Endothelial cell (in vitro differentiated cells): ENCODE data around the gene ST3GAL4. TPM values are rescaled to one million over a fixed set of nuclear protein-coding genes. Genes with fewer than 3 reads are reported as not detected.
A peak's percentile ranks its signal among the peaks of the same experiment; 100 is the strongest.
"Not testable (repeated sequence)": the region's sequence is repeated elsewhere in the genome, so short reads cannot be mapped to it uniquely, and the experiment has no call there.

Source experiments
- DNase-seq: peaks from one replicate; pipeline ENCODE4 v3.0.0; 2021; ENCODE audit warnings: low spot score
- H3K27ac Mint-ChIP-seq: one replicate; pipeline ENCODE4 v1.8.0; 2021; ENCODE audit warnings: mixed read lengths, inconsistent platforms; ENCODE audit not compliant: unreplicated experiment
- H3K27me3 Mint-ChIP-seq: one replicate; pipeline ENCODE4 v1.8.0; 2021; ENCODE audit warnings: mild to moderate bottlenecking, moderate library complexity, mixed read lengths, inconsistent platforms; ENCODE audit not compliant: unreplicated experiment
- H3K36me3 Mint-ChIP-seq: one replicate; pipeline ENCODE4 v1.8.0; 2021; ENCODE audit warnings: mild to moderate bottlenecking, low read depth, mixed read lengths, inconsistent platforms; ENCODE audit not compliant: unreplicated experiment
- H3K4me1 Mint-ChIP-seq: one replicate; pipeline ENCODE4 v1.8.0; 2021; ENCODE audit warnings: mild to moderate bottlenecking, mixed read lengths, inconsistent platforms; ENCODE audit not compliant: unreplicated experiment
- H3K4me3 Mint-ChIP-seq: one replicate; pipeline ENCODE4 v1.8.0; 2021; ENCODE audit warnings: mild to moderate bottlenecking, mixed read lengths, inconsistent platforms; ENCODE audit not compliant: unreplicated experiment
- H3K9me3 Mint-ChIP-seq: one replicate; pipeline ENCODE4 v1.8.0; 2021; ENCODE audit warnings: mixed read lengths, inconsistent platforms; ENCODE audit not compliant: unreplicated experiment
- CTCF ChIP-seq: fragments of 200-600 bp; sonication (generic); IDR thresholded peaks from one replicate; pipeline ENCODE4 v1.5.0; 2021; ENCODE audit warnings: antibody characterized with exemption; ENCODE audit not compliant: unreplicated experiment
- long read RNA-seq: library from polyadenylated mRNA; unstranded; transcript quantifications from one replicate; pipeline ENCODE4 v2.0.0, GENCODE V29; 2020; ENCODE audit not compliant: unreplicated experiment
- total RNA-seq: library from RNA; stranded (reverse); fragmentation: NEBNext Ultra II Directional; extraction: Animal tissue kit (Norgen Biotek cat#: 25700); gene quantifications from one replicate; pipeline ENCODE4 v1.2.1, GENCODE V29; 2021; ENCODE audit not compliant: unreplicated experiment

ST3GAL4 gene
- 25.9 TPM for total RNA-seq
- long read RNA-seq, transcript ST3GAL4-204 (11 exons, 1,812 nt): major isoform, 8 of 14 reads
- long read RNA-seq, partial matches to known transcripts: 0 of 14 reads
- long read RNA-seq, other reads (novel, unspliced or antisense): 3 of 14 reads

GRCh38 chr11:126355324-126355925 lies at the start of gene ST3GAL4:
TSS of gene ST3GAL4 (plus strand) at chr11:126355686. CDS start at chr11:126406156, 50,470 bp downstream.
- Mint-ChIP-seq H3K4me1 (peaks cover 42% of the 10 kb centered on the region), H3K4me3 (peak within 1 kb of the TSS; percentile 91), H3K27ac (peak within 1 kb of the TSS; percentile 13), H3K27me3 (peaks cover 5% of the 10 kb centered on the region), H3K36me3 (peaks cover 7% of the 10 kb centered on the region), H3K9me3 (no peaks in the 10 kb centered on the region)
- peak; percentile 87 for DNase-seq
- no peak for TF ChIP-seq CTCF

- Mint-ChIP-seq H3K36me3 (no peaks in the 10 kb centered on the region), H3K4me3 (no peak overlapping the region), H3K9me3 (no peaks in the 10 kb centered on the region), H3K27ac (no peak overlapping the region), H3K27me3 (no peaks in the 10 kb centered on the region), H3K4me1 (peaks cover 9% of the 10 kb centered on the region)
- DNase-seq: no peak
- TF ChIP-seq CTCF: no peak
Observed at GRCh38 chr11:126305699-126306098, 49.8 kb upstream of the ST3GAL4 start.

DNA sequence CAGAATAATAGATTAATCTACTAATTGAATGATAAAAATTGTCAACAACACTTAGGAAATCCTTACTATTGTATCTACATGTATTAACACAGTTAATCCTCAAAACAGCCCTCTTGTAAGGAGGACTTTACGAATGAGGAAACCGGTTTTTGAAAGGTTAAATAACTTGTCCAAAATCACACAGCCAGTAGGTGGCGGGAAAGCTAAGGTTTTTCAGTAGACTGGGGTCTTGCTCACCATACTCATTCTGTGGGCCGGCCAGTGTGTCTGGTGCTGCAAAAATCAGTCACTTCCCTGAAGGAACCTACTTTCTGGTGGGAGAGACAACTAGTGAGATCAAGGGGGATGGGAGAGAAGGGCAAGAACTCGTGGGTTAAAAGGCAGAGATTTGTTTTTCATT lies 47.8 kb upstream of the ST3GAL4 start:
- H3K27me3 Mint-ChIP-seq: no peaks in the 10 kb centered on the region
- H3K9me3 Mint-ChIP-seq: no peaks in the 10 kb centered on the region
- peaks cover 4% of the 10 kb centered on the region for H3K36me3 Mint-ChIP-seq
- H3K27ac Mint-ChIP-seq: no peak overlapping the region
- peak; percentile 57 for DNase-seq
- peaks cover 9% of the 10 kb centered on the region for H3K4me1 Mint-ChIP-seq
- no peak overlapping the region for H3K4me3 Mint-ChIP-seq
- TF ChIP-seq CTCF: peak; percentile 48

DNA sequence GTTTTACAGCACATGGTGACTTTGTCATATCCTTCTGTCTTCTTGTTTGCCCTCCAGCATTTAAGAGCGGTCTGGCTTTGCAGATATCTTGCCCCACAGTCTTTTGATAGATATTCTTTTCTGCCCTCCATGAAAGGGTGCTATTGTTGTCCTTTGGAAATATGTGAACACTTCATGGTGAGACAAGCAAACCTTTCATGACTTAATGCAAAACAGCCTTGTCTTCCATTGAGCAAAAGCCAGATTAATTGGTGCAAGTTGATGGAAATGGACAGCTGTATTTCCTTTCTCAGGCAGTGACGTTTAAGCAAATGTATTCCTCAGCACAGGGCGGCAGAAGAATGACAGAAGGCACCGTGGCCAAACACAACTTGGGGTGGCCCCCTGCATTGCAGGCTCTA lies 47.2 kb upstream of the ST3GAL4 start:
- no peak for DNase-seq
- Mint-ChIP-seq H3K9me3 (no peaks in the 10 kb centered on the region), H3K27me3 (no peaks in the 10 kb centered on the region), H3K4me1 (peaks cover 5% of the 10 kb centered on the region), H3K36me3 (peaks cover 4% of the 10 kb centered on the region), H3K27ac (no peak overlapping the region), H3K4me3 (no peak overlapping the region)
- TF ChIP-seq CTCF: no peak

- not testable (repeated sequence) for H3K27me3 Mint-ChIP-seq, H3K4me3 Mint-ChIP-seq, DNase-seq, H3K4me1 Mint-ChIP-seq, H3K9me3 Mint-ChIP-seq, H3K27ac Mint-ChIP-seq, H3K36me3 Mint-ChIP-seq
Observed at GRCh38 chr11:126308771-126309170, 46.7 kb upstream of the ST3GAL4 start.
